HCT116 (cell line): ENCODE results near the gene SYCE3. TPM values are rescaled to one million over a fixed set of nuclear protein-coding genes. Genes with fewer than 3 reads are reported as not detected.

ENCODE experiments used
- ATAC-seq: fragments of 200-7000 bp; cut with Tn5 transposase; 2 replicates; pipeline ENCODE4 v1.9.1; 2020; ENCODE audit warnings: mild to moderate bottlenecking, moderate library complexity
- BruUV-seq: library from RNA; stranded (reverse); fragments of 400-500 nt; replicated peaks from 2 replicates; lab custom pipeline; 2021; lab: Mats Ljungman, UMichigan
- CTCF ChIA-PET: fragments of 300-600 bp; sonication (Branson Sonifier 250); formaldehyde crosslinking; loops from one replicate; lab custom pipeline; 2021; ENCODE audit warnings: antibody characterized with exemption; lab: Charles Lee
- POLR2A ChIA-PET: fragments of 300-600, 350-600 bp; sonication (Branson Sonifier 250); formaldehyde crosslinking; loops from one replicate; lab custom pipeline; 2021; ENCODE audit warnings: antibody characterized with exemption; lab: Charles Lee
- RAD21 ChIA-PET, 2 experiments: fragments of 300-600 bp; sonication (Branson Sonifier 250); formaldehyde crosslinking; loops; one replicate each; lab custom pipeline; 2023; ENCODE audit warnings: low total read pairs in 2 of 2; ENCODE audit not compliant: uncharacterized antibody in 2 of 2, unreplicated experiment in 2 of 2, low non-redundant PET in 1 of 2; lab: Charles Lee
- DNase-seq: peaks from one replicate; pipeline ENCODE4 v3.0.0-alpha.2; 2010; ENCODE audit warnings: low read depth, low spot score
- H2AFZ ChIP-seq: fragments of 200-600 bp; shearing (Covaris generic), sonication (generic); 2 replicates; pipeline ENCODE4 v1.6.1; 2017; ENCODE audit warnings: low read depth, mixed run types, mixed read lengths, antibody characterized with exemption, low read length; ENCODE audit not compliant: poor library complexity, severe bottlenecking
- H3K27ac ChIP-seq: 2 replicates; pipeline ENCODE4 v1.5.1; 2012; ENCODE audit warnings: low read depth, low read length
- H3K27me3 ChIP-seq: fragments of 200-600 bp; sonication (generic); 2 replicates; pipeline ENCODE4 v1.6.1; 2016; ENCODE audit warnings: mixed run types, low read length, mixed read lengths; ENCODE audit not compliant: insufficient read depth
- H3K36me3 ChIP-seq, 2 experiments: fragments of 200-500 bp in 1 of 2; fragments of 200-600 bp in 1 of 2; sonication (Bioruptor generic) in 1 of 2; sonication (generic) in 1 of 2; 2 replicates each; pipeline versions ENCODE4 v1.5.1 to v1.6.1; 2014 to 2016; ENCODE audit warnings: low read length in 2 of 2, inconsistent platforms in 1 of 2, mixed read lengths in 1 of 2, mixed run types in 1 of 2; ENCODE audit not compliant: insufficient read depth in 2 of 2, control insufficient read depth in 1 of 2
- H3K4me1 ChIP-seq, 2 experiments: fragments of 200-600 bp in 1 of 2; sonication (generic) in 1 of 2; 2 replicates each; pipeline versions ENCODE4 v1.5.1 to v1.6.1; 2012 to 2017; ENCODE audit warnings: low read length in 2 of 2, inconsistent platforms in 1 of 2, mild to moderate bottlenecking in 1 of 2, mixed read lengths in 1 of 2, mixed run types in 1 of 2, moderate library complexity in 1 of 2; ENCODE audit not compliant: insufficient read depth in 2 of 2, control insufficient read depth in 1 of 2
- H3K4me2 ChIP-seq: fragments of 200-600 bp; sonication (generic); 2 replicates; pipeline ENCODE4 v1.6.1; 2017; ENCODE audit warnings: mixed run types, low read length, mixed read lengths
- H3K4me3 ChIP-seq, 2 experiments: fragments of 200-600 bp in 1 of 2; sonication (generic) in 1 of 2; replicated peaks in 1 of 2; 2 replicates each; pipeline ENCODE4 v1.5.1; 2011 to 2016; ENCODE audit warnings: low read length in 2 of 2, control low read depth in 1 of 2, low read depth in 1 of 2, mild to moderate bottlenecking in 1 of 2, mixed read lengths in 1 of 2, mixed run types in 1 of 2
- H3K79me2 ChIP-seq: fragments of 200-600 bp; sonication (generic); 2 replicates; pipeline ENCODE4 v1.6.1; 2017; ENCODE audit warnings: mild to moderate bottlenecking, mixed run types, low read length, moderate library complexity, mixed read lengths; ENCODE audit not compliant: insufficient read depth
- H3K9ac ChIP-seq: fragments of 200-600 bp; sonication (generic); 2 replicates; pipeline ENCODE4 v1.6.1; 2016; ENCODE audit warnings: low read length, mixed read lengths
- H3K9me2 ChIP-seq: fragments of 200-600 bp; sonication (generic), shearing (Covaris generic); 2 replicates; pipeline ENCODE4 v1.6.1; 2017; ENCODE audit warnings: mixed run types, mild to moderate bottlenecking, moderate library complexity; ENCODE audit not compliant: insufficient read depth
- H3K9me3 ChIP-seq, 2 experiments: fragments of 200-500 bp in 1 of 2; fragments of 200-600 bp in 1 of 2; sonication (Bioruptor generic) in 1 of 2; sonication (generic) in 1 of 2; 2 replicates each; pipeline ENCODE4 v1.6.1; 2014 to 2017; ENCODE audit warnings: low read length in 2 of 2, mixed read lengths in 2 of 2, inconsistent platforms in 1 of 2, low read depth in 1 of 2, mild to moderate bottlenecking in 1 of 2, mixed run types in 1 of 2, moderate library complexity in 1 of 2; ENCODE audit not compliant: control insufficient read depth in 1 of 2, insufficient read depth in 1 of 2
- H4K20me1 ChIP-seq: fragments of 200-600 bp; sonication (generic), shearing (Covaris generic); 2 replicates; pipeline ENCODE4 v1.6.1; 2017; ENCODE audit warnings: mixed run types, mild to moderate bottlenecking, moderate library complexity; ENCODE audit not compliant: insufficient read depth
- CBX3 ChIP-seq: IDR thresholded peaks from 2 replicates; pipeline ENCODE4 v1.6.1; 2012; ENCODE audit warnings: low read depth
- CEBPB ChIP-seq: IDR thresholded peaks from 2 replicates; pipeline ENCODE4 v1.6.1; 2012; ENCODE audit warnings: low read depth
- JUND ChIP-seq: IDR thresholded peaks from 2 replicates; pipeline ENCODE4 v1.6.1; 2012
- POLR2AphosphoS5 ChIP-seq: IDR thresholded peaks from 2 replicates; pipeline ENCODE4 v1.6.1; 2011; ENCODE audit warnings: mild to moderate bottlenecking, low read depth, low read length, moderate library complexity
- RAD21 ChIP-seq: IDR thresholded peaks from 2 replicates; pipeline ENCODE4 v1.6.1; 2012; ENCODE audit warnings: low read depth, mild to moderate bottlenecking
- SRF ChIP-seq: IDR thresholded peaks from 2 replicates; pipeline ENCODE4 v1.6.1; 2012; ENCODE audit warnings: low read depth
- TCF7L2 ChIP-seq: IDR thresholded peaks from 2 replicates; pipeline ENCODE4 v1.7.0; 2011; ENCODE audit warnings: borderline replicate concordance, inconsistent platforms; ENCODE audit not compliant: insufficient read depth, insufficient read length; ENCODE audit errors: extremely low read depth
- YY1 ChIP-seq: IDR thresholded peaks from 2 replicates; pipeline ENCODE4 v1.6.1; 2011; ENCODE audit warnings: low read length, low read depth, moderate library complexity, mild to moderate bottlenecking; ENCODE audit not compliant: insufficient replicate concordance; ENCODE audit errors: extremely low read depth
- ZFX ChIP-seq: fragments of 450-650 bp; IDR thresholded peaks from 2 replicates; pipeline ENCODE4 v1.6.1; 2017
- intact Hi-C: fragments of 100-400 bp; cut with micrococcal nuclease; formaldehyde crosslinking; loops from 2 replicates; pipeline ENCODE4 v1.10.0; 2022
- total RNA-seq: library from RNA; stranded (reverse); gene quantifications from one replicate; pipeline ENCODE4 v1.2.1, GENCODE V29; 2021; ENCODE audit not compliant: unreplicated experiment
- TF ChIP-seq, protein P1 (sequence below): IDR thresholded peaks from 2 replicates; pipeline ENCODE4 v1.6.1; 2012; ENCODE audit warnings: low read depth
- TF ChIP-seq, protein P2 (sequence below): IDR thresholded peaks from 2 replicates; pipeline ENCODE4 v1.6.1; 2011; ENCODE audit warnings: mild to moderate bottlenecking, low read length, moderate library complexity; ENCODE audit not compliant: insufficient replicate concordance; ENCODE audit errors: extremely low read depth

The SYCE3 gene
- total RNA-seq, 1 experiment from 2014 or later, result not detected

DNA sequence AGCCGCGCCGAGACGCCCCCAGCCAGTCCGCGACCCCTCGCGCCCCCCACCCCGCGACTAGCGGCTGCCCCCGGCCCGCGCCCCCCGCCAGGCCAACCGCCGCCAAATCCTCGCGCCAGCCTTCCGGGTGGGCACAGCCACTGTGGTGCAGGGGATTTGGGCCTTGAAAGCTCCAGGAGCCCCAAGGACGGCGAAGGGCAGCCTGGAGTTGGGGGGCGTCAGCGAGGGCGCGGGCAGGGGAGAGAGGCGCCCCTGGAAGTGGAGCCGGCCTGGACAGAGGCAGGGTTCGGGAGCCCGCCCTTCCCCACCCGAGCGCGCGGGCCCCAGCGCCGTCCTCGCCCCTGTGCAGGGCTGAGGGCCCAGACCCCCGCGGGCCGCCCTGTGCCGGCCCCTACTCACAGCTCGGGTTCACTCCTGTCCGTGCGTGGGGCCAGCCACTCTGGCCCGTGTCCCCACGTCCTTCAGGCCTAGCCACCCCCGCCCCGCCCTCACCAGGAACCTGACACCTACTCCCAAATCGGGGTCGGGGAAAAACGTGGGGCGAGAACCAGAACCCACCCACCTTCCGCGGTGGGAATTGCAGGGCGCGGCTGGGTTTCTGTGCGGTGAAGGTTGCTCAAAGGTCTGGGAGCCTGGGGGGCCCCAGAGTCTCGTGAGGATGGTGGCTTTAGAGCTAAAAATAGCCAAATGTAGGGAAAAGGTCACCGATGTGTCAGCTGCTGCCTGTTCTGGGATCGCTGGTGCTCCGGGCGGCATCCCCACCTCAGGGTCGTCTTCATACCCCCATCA lies 15.5 kb upstream of the SYCE3 start, which contains the start of gene CPT1B:
TSS of gene CPT1B (minus strand) at position 441 of the 789 bp plus-strand sequence. CDS start 512 bp downstream, outside the sequence.
- Histone ChIP-seq H4K20me1 (no peaks in the 10 kb centered on the region), H3K4me3 (no peak within 1 kb of the TSS), H3K4me2 (no peak within 1 kb of the TSS), H3K9me3 (no peaks in the 10 kb centered on the region), H3K9me2 (no peaks in the 10 kb centered on the region), H3K79me2 (peaks cover 10% of the 10 kb centered on the region; the same call in 1 of the 2 replicates), H3K27ac (no peak within 1 kb of the TSS), H3K27me3 (no peaks in the 10 kb centered on the region), H3K36me3 (no peaks in the 10 kb centered on the region; a peak in 2 of 4 replicates), H2AFZ (no peak within 1 kb of the TSS), H3K9ac (no peak within 1 kb of the TSS)
- ChIA-PET RAD21 (no interaction called here), POLR2A (no interaction called here)
- intact Hi-C loops, result no loop called here
- DNase-seq (no peak), ATAC-seq (no peak)
- no TSS peak for BruUV-seq
- TF ChIP-seq CBX3, result no peak
- TF ChIP-seq POLR2AphosphoS5, result no peak
- no peak for TF ChIP-seq SRF
- TF ChIP-seq TCF7L2, result no peak
- no peak for TF ChIP-seq CEBPB
- no peak for TF ChIP-seq YY1
- no peak for TF ChIP-seq RAD21
- TF ChIP-seq, all 23 proteins: peak for 0
- CTCF ChIA-PET, result no interaction called here
- peaks cover 5 to 14% of the 10 kb centered on the region in 2 experiments for H3K4me1 ChIP-seq

DNA sequence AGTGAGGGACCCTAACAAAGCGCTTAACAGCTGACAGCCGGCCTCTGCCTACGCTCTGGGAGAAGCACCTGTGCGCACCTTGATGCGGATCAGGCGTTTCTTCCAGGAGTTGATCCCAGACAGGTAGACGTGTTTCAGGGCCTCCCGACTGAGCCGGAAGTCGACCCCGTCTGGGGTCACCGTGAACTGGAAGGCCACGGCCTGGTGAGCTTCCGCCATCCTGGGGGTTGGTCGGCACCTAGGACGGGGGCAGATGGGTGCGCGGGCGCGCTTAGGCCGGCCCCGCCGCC lies 14.9 kb upstream of the SYCE3 start:
- no peak overlapping the region for H2AFZ ChIP-seq
- no peaks in the 10 kb centered on the region for H3K9me2 ChIP-seq
- ChIA-PET CTCF (no interaction called here), POLR2A (no interaction called here), RAD21 (no interaction called here)
- no peak overlapping the region for H3K4me3 ChIP-seq
- no peak overlapping the region for H3K27ac ChIP-seq
- H3K9me3 ChIP-seq, result no peaks in the 10 kb centered on the region
- H3K4me2 ChIP-seq, result no peak overlapping the region
- H4K20me1 ChIP-seq, result no peaks in the 10 kb centered on the region
- H3K27me3 ChIP-seq, result no peaks in the 10 kb centered on the region
- H3K79me2 ChIP-seq, result peaks cover 10% of the 10 kb centered on the region; the same call in 1 of the 2 replicates
- BruUV-seq, result no TSS peak
- intact Hi-C loops, result no loop called here
- peaks cover 5 to 14% of the 10 kb centered on the region in 2 experiments for H3K4me1 ChIP-seq
- H3K9ac ChIP-seq, result no peak overlapping the region
- no peaks in the 10 kb centered on the region; a peak in 2 of 4 replicates for H3K36me3 ChIP-seq
- ATAC-seq (no peak), DNase-seq (no peak)
- TF ChIP-seq JUND (no peak), CEBPB (no peak), ZFX (no peak), RAD21 (no peak), CBX3 (no peak)
- TF ChIP-seq, protein P1, sequence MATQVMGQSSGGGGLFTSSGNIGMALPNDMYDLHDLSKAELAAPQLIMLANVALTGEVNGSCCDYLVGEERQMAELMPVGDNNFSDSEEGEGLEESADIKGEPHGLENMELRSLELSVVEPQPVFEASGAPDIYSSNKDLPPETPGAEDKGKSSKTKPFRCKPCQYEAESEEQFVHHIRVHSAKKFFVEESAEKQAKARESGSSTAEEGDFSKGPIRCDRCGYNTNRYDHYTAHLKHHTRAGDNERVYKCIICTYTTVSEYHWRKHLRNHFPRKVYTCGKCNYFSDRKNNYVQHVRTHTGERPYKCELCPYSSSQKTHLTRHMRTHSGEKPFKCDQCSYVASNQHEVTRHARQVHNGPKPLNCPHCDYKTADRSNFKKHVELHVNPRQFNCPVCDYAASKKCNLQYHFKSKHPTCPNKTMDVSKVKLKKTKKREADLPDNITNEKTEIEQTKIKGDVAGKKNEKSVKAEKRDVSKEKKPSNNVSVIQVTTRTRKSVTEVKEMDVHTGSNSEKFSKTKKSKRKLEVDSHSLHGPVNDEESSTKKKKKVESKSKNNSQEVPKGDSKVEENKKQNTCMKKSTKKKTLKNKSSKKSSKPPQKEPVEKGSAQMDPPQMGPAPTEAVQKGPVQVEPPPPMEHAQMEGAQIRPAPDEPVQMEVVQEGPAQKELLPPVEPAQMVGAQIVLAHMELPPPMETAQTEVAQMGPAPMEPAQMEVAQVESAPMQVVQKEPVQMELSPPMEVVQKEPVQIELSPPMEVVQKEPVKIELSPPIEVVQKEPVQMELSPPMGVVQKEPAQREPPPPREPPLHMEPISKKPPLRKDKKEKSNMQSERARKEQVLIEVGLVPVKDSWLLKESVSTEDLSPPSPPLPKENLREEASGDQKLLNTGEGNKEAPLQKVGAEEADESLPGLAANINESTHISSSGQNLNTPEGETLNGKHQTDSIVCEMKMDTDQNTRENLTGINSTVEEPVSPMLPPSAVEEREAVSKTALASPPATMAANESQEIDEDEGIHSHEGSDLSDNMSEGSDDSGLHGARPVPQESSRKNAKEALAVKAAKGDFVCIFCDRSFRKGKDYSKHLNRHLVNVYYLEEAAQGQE, result no peak
- TF ChIP-seq, protein P2, sequence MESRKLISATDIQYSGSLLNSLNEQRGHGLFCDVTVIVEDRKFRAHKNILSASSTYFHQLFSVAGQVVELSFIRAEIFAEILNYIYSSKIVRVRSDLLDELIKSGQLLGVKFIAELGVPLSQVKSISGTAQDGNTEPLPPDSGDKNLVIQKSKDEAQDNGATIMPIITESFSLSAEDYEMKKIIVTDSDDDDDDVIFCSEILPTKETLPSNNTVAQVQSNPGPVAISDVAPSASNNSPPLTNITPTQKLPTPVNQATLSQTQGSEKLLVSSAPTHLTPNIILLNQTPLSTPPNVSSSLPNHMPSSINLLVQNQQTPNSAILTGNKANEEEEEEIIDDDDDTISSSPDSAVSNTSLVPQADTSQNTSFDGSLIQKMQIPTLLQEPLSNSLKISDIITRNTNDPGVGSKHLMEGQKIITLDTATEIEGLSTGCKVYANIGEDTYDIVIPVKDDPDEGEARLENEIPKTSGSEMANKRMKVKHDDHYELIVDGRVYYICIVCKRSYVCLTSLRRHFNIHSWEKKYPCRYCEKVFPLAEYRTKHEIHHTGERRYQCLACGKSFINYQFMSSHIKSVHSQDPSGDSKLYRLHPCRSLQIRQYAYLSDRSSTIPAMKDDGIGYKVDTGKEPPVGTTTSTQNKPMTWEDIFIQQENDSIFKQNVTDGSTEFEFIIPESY, result no peak
